GM21447 (cell line): ENCODE data around the gene GRIP1.

Source experiments
- ATAC-seq: cut with Tn5 transposase; IDR thresholded peaks from one replicate; pipeline ENCODE4 v1.9.1; 2021; ENCODE audit not compliant: unreplicated experiment

GRIP1 gene

DNA sequence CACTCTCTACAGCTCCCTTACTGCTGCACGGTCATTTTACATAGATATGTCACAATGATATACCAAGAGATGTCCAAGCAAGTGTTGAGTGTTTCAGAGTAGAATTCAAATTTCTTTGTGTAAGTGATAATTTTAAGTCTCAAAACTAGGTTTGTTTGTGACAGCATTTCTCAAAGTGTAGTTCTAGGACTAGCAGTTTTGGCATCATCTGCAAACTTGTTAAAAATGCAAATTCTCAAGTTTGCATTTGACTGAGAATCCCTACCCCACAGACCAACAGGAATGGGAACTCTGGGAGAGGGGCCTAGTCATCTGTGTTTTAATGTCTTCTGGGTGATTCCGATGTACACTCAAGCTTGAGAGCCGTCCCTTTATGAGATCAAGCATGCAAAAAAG is 279.0 kb downstream of the GRIP1 start:
- no peak for ATAC-seq

DNA sequence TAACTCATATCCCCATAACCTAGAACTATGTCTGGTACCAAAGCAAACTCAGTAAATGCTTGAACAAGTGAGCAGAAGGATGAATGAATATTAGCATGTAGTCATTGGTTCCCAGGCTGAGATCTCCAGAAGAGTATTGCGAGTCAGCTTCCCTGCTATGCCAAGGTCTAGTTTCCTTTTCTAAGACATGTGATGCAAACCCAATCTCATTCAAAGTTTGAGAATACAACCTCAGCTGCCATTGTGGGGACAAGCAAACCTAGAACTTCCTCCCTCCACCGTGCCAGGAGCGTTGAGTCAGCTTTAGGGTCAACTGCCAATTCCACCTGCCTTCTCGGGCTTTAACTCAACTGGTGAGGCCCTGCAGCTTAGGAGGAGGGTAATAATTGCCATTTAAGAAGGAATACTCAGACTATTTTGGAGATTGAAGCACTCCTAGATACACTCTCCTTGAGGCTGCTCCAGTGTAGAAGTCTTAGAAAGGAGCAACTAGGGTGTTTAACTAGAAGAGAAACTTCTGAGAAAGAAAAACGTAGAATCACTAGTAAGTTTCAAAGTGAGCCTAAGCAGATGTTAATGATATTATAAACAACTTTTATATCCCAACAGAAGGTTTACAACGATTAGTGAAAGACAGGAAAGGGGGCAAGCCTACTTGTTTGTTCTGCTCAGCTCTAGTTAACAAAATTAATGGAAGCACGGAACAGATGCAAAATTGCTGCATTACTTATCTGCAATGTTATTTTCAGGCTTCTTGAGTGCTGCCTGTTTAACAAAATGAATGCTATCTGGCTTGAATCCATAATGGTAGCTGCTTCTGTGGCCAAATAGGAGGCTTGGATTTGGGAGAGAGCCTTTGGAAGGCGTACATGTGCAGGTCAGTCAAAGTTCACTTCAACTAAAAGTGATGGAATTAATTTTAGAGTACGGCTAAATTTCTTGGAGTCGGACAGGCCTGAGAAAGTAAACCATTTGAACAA is 279.7 kb downstream of the GRIP1 start:
- no peak for ATAC-seq

DNA sequence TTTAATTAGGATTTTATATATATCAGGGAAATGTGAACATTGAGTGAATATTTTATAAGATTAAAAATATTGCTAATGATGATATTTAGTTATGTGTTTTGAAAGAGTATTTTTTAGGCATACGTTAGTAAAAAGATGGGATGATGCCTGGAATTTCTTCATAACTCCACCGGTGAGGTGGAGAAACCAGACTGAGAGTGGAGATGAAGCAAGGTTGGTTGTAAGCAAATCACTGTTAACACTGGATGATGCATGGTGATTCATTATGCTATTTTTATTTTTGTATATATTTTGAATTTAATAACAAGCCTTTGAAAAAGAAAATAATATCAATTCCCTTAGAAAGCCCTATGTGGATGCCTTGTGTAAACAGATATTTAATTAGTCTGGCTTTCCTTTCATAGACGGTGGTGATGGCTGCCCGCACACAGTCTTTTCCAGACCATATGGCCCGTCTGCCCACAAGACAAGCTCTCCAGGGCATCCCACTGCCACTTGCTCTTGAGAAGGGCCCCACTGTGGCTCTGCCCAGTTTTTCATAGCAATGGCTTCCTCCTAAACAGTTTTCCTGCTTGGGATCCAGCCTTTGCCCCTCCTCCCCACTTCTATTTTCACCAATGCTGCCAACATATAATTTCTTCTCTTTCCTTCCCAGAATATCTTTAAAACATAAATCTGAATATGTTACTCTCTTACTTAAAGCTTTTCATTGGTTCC is 281.1 kb downstream of the GRIP1 start:
- no peak for ATAC-seq

DNA sequence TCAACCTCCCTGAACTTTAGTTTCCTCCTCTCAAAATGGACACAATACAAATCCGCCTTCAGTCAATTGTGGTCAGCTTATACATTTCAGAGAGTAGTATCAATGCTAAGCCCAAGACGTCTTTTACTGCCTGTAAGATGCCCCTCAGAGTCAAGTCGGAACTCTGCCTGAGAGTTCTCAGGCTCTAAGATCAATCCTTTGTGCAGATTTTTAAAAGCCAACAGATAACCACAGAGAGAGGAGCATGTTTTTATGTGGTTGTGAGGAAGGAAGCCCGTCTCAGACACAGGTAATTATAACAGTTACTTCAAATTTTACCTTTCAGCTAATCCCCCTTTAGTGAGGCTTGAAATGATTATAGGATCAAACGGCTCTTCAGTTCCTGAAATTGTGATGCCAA is 285.0 kb downstream of the GRIP1 start:
- ATAC-seq, result no peak

DNA sequence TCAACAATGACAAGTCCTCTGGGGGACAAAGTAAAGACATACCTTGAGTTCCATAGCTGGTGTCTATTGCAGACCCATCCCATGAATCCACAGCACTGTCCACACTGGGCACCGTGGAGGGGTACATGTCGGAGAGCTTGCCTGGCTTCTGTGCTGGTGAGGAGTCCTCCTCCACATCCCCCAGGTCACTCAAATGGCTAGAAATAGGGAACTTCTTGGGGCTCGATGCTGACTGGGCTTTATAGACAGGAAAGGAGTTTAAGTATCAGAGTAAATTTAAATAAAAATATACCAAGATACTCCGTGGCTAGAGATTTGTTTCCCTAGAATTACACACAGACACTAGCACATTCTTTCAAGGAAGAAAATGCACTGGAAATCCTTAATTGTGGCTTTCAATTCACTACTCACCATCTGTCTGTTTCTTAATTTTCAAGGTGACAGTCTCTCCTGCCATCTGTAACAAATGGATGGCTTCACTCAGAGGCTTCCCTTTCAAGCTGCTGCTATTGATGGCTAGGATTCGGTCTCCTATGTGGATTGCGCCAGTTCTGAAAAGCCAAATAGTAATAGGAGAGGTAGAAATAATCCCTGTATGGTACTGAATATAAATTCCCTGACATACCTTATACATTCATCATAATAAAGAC is 286.5 kb downstream of the GRIP1 start:
- no peak for ATAC-seq

DNA sequence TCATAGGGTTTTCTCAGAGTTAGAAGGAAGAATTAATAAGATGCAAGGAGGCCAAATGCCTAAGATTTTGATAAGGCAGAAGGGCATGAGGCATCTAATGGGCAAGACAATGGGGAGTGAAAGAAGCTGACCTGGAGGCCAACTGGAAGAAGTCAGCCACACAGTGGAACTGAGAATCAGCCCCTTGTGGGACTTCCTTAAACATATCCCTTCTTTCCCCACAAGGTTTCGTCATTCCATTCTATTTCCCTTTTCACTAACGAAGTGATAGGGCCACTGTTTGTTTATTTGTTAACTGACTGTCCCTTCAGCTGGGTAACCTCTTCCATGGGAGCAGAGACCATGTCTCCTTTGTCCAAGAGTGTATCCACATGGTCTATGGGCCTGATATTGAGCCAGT is 290.4 kb downstream of the GRIP1 start:
- no peak for ATAC-seq

DNA sequence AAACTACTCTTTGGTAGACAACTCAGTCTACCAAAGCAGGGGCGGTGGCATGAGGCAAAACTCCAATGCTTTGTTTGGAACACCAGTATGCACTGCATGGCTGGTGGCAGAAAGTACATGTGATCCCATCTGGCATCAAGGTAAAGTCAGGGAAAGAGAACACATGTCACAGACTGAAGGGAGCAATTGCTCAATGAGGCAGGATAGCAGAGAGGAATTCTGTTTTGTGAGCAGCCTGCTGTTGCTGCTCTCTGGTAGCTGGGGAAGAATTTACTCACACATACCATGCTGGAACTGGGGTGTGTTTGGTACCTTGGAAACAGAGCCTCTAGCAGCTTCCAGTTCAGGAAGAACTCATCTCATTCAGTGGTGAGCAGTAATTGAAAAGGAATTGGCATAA is 291.8 kb downstream of the GRIP1 start:
- no peak for ATAC-seq

DNA sequence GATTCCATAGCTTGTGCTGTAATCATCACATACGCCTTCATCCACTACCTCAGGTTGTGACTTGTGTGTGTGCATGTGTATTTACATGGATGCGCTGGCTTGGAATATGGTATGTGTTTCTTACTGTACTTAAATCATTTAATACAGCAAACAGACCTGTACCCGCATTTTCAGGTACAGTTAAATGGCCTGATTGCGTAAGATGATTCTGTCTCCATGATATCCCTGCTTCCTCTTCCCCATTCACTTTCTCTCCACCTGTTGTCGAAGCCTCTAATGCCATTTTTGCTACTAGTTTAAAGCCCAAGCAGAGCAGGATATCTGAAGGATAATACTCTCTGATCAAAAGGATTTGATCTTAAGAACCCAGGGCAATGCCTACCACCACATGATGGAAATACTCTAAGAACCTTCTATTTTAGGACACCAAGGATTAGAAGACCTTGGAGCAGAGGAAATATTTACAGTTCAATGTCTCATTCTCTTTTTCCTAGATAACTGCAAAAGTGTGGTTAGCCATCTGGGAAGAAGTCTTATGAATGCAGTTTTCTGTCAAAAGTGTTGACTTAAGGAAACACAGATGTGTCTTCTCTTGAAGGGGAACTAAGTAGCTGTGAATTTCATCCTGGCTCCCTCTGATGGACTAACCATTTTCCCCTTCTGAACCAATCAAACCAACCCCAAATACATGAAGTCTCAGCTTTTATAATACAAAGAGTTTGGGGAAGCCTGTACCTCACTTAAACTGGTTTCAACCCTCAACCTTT is 297.9 kb downstream of the GRIP1 start:
- no peak for ATAC-seq

DNA sequence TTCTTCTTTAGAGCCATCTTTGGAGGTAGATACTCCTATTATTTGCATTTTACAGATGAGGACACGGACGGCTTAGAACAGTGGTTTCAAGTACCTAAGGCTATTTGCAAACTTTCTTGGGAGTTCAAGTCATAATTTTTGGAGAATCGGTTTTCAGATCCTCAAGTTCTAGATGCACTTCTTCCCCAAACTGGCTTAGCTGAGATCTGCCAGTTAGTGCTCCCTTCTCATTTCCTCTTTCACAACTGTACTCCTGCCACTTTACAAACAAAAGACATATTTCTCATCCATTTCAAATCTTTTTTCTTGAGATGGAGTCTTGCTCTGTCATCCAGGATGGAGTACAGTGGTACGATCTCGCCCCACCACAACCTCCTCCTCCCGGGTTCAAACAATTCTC is 299.3 kb downstream of the GRIP1 start:
- ATAC-seq, result no peak

DNA sequence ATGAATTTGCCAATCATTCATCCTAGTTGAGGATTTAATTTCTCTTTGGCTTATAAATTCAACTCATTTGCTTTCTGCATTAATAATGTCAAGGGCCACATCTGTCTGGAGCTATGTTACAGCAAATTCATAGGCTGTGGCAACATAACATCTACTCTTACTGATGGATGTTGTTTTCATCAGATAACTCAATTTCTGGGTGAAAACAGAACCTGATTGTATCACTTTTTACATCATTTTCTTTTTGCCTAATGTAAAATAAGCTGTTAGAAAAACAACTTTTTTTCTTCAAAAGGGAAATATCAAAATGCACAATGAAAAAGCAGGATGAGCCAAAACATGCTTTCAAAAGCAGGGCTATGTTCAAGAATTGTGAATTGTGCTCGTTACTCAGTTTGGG is 303.3 kb downstream of the GRIP1 start:
- ATAC-seq, result no peak

DNA sequence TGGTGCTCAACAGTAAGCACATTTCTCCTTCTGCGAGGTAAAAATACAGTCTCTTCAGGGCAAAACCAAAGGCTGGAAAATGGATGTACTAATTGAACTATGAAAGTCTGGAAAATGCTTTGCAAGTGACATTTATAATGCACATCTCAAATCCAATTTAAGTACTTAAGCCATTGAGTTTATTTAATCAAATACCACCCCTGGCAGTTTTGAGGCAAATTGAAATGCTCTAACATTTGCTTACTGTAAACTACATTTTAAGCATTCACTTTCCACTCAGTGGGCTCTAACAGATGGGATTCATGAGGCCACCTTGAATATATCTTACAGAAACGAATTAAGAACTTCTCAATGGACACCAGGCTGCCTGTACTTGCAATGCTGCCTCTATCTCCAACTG is 306.9 kb downstream of the GRIP1 start:
- no peak for ATAC-seq

DNA sequence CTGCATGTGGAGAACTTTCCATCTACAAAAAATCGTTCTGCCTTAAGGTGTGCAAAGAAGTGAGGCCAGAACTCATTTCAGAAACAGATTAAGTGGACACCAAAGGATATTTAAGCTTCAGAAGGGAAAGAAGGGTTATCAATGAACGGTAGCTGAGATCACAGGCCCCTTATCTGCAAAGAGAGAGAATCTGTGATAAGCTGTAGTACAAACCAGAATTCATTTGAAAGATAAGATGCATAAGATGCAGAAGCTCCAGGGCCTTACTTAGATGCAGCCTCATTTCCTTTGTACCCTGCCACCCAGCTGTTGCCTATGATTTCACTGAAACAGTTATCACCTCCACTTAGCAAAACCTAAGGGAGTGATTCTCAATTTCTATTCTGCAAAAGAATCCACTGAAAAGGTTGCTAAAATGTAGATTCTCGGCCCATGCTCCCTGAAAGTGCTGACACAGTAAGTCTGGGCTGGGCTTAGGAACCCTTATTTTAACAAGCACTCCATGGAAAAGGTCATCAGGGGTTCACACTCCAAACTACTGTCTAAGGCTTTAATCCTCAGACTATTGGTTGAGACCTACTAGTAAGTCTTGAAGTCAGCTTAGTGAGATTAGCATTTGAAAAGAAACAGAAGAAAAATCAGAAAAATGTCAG is 311.7 kb downstream of the GRIP1 start:
- ATAC-seq, result no peak

DNA sequence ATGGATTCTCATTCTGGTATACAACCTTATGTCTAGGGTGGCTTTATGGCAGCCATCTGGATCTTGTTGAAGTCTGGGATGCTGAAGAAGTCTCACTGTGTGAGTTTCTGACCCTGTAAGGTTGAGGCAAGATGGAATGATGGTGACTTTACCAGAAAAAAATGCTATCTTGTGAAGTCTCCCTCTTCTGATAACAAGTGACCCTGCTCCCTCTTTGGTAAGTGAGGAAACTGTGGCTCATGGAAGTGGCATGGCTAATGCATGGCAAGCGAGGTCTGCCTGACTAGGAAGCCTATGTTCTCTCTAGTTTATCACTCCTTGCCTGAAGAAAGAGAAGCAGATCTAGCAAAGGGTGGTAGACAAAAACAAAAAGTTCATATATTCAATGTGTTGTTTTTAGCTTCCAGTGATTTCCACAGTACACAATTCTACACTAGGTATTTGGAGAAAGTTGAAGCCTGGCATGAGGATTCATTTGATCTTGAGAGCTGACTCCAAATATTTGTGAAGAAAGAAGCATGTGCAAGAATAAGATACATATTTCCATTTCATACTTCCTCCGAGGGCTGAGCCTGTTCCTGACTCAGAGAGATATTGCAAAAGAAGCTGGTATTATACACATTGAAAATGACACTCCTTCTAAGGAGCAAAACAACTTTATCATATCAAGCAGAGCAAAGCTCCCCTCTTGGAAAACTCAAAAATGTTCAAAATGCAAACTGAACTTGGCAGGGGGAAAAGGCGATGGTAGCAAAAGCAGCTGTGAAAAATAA is 313.0 kb downstream of the GRIP1 start:
- ATAC-seq, result no peak

DNA sequence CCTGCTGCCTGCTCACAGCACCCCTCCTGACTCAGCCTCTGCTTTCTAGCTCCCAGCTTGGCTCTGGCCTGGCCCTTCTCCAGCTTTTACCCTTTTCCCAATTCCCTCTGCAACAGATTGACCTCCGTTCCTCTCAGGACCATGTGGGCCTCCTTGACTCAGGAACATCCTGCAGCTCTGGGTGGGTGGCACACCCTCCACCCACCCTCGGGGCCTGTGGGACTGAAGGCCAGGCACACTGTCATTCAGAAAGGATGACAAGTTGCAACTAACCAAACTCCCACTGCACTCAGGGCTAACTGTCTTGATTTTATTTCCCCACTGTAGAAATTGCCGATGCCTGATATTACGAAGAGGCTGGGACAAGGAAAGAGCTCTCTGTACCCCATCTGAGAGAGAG is 317.2 kb downstream of the GRIP1 start:
- no peak for ATAC-seq

DNA sequence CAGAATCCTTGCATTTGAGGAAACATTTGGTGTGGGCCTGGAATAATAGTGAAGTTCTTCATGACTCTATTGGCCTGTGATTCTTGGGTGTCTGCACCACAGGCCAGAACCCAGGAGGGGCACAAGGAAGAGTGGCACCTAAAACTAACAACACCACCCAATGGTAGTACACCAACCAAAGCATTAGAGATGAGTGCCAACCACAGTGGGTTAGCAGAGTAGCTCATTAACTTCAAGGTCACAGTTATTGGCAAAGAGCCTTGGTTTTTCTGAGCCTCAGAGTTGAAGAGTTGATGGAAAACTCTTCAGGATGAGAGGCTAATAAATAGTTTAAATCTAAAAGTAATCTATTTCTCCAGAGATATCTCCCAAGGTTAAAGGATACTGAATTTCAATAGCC is 319.6 kb downstream of the GRIP1 start:
- ATAC-seq, result no peak

DNA sequence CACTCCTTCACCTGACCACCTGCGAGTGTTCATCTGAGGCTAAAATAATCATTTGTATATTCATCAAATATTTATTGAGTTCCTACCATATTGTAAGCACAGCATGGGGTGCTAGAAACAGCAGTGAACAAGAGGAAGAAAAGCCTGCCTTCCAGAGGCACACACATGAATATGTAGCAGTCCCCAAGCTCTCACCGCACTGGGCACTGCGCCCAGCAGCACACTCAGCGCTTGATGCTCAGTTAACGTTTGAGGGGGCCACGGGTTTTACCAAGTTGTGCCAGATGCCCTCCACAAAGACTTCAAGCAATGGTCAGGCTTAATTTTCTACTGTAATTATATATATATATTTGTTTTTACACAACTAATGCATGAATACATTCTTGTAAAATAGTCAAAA is 324.6 kb downstream of the GRIP1 start:
- no peak for ATAC-seq

DNA sequence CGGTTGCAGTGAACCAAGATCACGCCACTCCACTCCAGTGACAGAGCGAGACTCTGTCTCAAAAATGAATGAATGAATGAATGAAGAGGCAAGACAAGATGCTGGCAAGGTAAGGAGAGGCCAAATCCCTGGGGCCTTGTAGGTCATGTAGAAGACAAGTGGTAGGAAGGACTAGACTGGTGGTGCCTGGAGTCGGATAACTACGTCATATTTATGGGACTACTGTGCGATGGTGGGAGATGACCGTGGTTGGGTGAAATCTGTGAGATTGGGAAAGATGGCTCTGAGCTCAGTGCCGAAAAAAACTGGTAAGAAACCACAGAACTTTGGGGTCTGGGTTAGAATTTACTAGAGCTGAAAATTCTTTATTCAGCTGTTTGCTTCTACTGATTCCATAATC is 326.0 kb downstream of the GRIP1 start:
- no peak for ATAC-seq

DNA sequence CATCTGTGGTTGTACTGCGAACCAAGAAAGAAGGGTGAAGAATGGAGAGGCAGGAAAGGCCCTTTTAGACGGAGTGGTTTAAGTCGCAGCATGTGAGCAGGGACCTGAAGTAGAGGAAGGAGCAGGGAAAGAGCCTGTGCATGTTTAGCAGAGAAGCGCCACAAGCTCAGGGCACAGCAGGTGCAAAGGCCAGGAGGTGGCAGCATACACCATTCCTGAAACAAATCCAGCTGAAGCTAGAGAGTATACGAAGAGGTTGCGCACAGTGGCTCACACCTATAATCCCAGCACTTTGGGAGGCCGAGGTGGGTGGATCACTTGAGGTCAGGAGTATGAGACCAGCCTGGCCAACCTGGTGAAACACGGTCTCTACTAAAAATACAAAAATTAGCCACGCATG is 326.7 kb downstream of the GRIP1 start:
- ATAC-seq, result no peak

DNA sequence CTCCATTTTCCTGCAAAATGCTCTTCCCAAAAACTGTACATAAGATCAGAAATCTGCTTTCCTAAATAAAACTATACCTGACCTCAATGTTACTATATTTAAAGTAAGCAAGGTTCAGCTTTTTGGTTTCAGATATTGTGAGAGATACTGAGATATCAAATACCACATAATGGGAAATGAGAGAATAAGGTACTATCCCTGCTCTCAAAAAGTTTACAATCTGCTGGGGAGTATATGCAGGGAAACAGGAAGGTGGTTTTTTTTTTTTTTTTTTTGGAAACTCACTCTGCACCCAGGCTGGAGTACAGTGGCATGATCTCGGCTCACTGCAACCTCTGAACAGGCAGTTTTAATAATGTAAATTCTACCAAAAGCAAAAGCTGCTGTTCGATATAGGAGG is 327.6 kb downstream of the GRIP1 start:
- no peak for ATAC-seq

DNA sequence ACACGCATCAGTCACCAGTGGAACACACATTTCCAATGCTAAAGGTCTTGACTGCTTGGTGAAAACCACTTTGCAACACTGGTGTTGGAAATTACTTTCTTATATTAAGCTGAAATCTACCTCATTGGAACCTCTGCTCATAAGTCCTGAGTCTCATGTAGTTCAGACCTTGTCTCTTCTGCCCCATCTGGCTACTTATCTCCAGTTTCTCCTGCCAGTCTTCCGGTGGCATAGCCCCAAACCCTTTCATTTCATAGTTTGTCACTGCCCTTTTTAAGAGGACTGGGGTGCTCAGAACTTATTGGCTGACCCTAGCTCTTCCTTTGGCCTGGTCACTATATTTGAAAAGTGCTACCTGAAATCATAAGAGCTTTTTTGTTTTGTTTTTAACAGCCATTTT is 332.9 kb downstream of the GRIP1 start:
- ATAC-seq, result no peak
